ENCODE data around the gene MGAT5B.

The MGAT5B gene

GRCh38 chr17:76907352-76907751, 39.1 kb downstream of the MGAT5B start:
- no peak for DNase-seq

GRCh38 chr17:76909971-76910760, 42.0 kb downstream of the MGAT5B start:
- DNase-seq, result no peak

- no peak for DNase-seq
Measured at GRCh38 chr17:76911299-76912017, 43.3 kb downstream of the MGAT5B start.

- no peak for DNase-seq
Measured at GRCh38 chr17:76912421-76913164, 44.4 kb downstream of the MGAT5B start.

- DNase-seq, result no peak
Measured at GRCh38 chr17:76914937-76915336, 46.7 kb downstream of the MGAT5B start.

GRCh38 chr17:76915840-76916510, 47.8 kb downstream of the MGAT5B start:
- no peak for DNase-seq

GRCh38 chr17:76917829-76918228, 49.6 kb downstream of the MGAT5B start:
- no peak for DNase-seq

- no peak for DNase-seq
Measured at GRCh38 chr17:76918811-76919210, 50.6 kb downstream of the MGAT5B start.

GRCh38 chr17:76920364-76921139, 52.3 kb downstream of the MGAT5B start:
- DNase-seq, result no peak

GRCh38 chr17:76921340-76922036, 53.3 kb downstream of the MGAT5B start:
- no peak for DNase-seq

GRCh38 chr17:76922084-76922483, 53.9 kb downstream of the MGAT5B start:
- no peak for DNase-seq

- DNase-seq, result no peak
Measured at GRCh38 chr17:76922967-76923366, 54.8 kb downstream of the MGAT5B start.

GRCh38 chr17:76923491-76923890, 55.3 kb downstream of the MGAT5B start:
- DNase-seq, result no peak

GRCh38 chr17:76924345-76925342, 56.4 kb downstream of the MGAT5B start:
- DNase-seq, result no peak

- no peak for DNase-seq
Measured at GRCh38 chr17:76925441-76925891, 57.3 kb downstream of the MGAT5B start.

GRCh38 chr17:76926237-76926866, 58.1 kb downstream of the MGAT5B start:
- DNase-seq, result no peak

- DNase-seq, result no peak
Measured at GRCh38 chr17:76927577-76927976, 59.4 kb downstream of the MGAT5B start.

- DNase-seq, result no peak
Measured at GRCh38 chr17:76927982-76928381, 59.8 kb downstream of the MGAT5B start.

- DNase-seq, result no peak
Measured at GRCh38 chr17:76929148-76929547, 60.9 kb downstream of the MGAT5B start.

GRCh38 chr17:76929601-76930000, 61.4 kb downstream of the MGAT5B start:
- no peak for DNase-seq

Data from HCEC 1CT (cell line).